Endodermal cell (in vitro differentiated cells): Measurements from ENCODE around the gene EFCAB8. TPM values are rescaled to one million over a fixed set of nuclear protein-coding genes. Genes with fewer than 3 reads are reported as not detected.

Experiments
- DNase-seq: peaks from one replicate; pipeline ENCODE4 v3.0.0-alpha.2; 2017
- H3K27ac ChIP-seq: 2 replicates; pipeline ENCODE4 v1.5.1; 2013; ENCODE audit warnings: mild to moderate bottlenecking, low read depth, low read length, moderate library complexity
- H3K27me3 ChIP-seq: 2 replicates; pipeline ENCODE4 v1.6.1; 2013; ENCODE audit warnings: mild to moderate bottlenecking, low read length, moderate library complexity; ENCODE audit not compliant: insufficient read depth, control insufficient read depth, poor library complexity, severe bottlenecking
- H3K36me3 ChIP-seq: 2 replicates; pipeline ENCODE4 v1.7.0; 2013; ENCODE audit warnings: mild to moderate bottlenecking, low read length, moderate library complexity; ENCODE audit not compliant: control insufficient read depth, insufficient read depth
- H3K4me1 ChIP-seq: one replicate; pipeline ENCODE4 v1.7.0; 2013; ENCODE audit warnings: low read length; ENCODE audit not compliant: control insufficient read depth, insufficient read depth
- H3K4me3 ChIP-seq: 2 replicates; pipeline ENCODE4 v1.5.1; 2013; ENCODE audit warnings: mild to moderate bottlenecking, low read length, moderate library complexity
- H3K9ac ChIP-seq: 2 replicates; pipeline ENCODE4 v1.6.1; 2013; ENCODE audit warnings: mild to moderate bottlenecking, low read length, moderate library complexity; ENCODE audit not compliant: poor library complexity, severe bottlenecking; ENCODE audit errors: extremely low read depth
- H3K9me3 ChIP-seq: 2 replicates; pipeline ENCODE4 v1.6.1; 2013; ENCODE audit warnings: mild to moderate bottlenecking, low read length, moderate library complexity; ENCODE audit not compliant: control insufficient read depth
- H3K27ac Mint-ChIP-seq: 2 replicates; pipeline ENCODE4 v1.8.0; 2020; ENCODE audit warnings: mixed read lengths
- H3K27me3 Mint-ChIP-seq: 2 replicates; pipeline ENCODE4 v1.8.0; 2021; ENCODE audit warnings: mild to moderate bottlenecking, mixed read lengths; ENCODE audit not compliant: insufficient read depth
- H3K36me3 Mint-ChIP-seq: 2 replicates; pipeline ENCODE4 v1.8.0; 2020; ENCODE audit warnings: low read depth, mixed read lengths
- H3K4me1 Mint-ChIP-seq: 2 replicates; pipeline ENCODE4 v1.8.0; 2020; ENCODE audit warnings: mixed read lengths
- H3K4me3 Mint-ChIP-seq: 2 replicates; pipeline ENCODE4 v1.8.0; 2020; ENCODE audit warnings: mild to moderate bottlenecking, moderate library complexity, mixed read lengths
- H3K9me3 Mint-ChIP-seq: 2 replicates; pipeline ENCODE4 v1.8.0; 2020; ENCODE audit warnings: mild to moderate bottlenecking, mixed read lengths
- WGBS, 2 experiments: methylation state at CpG; one replicate each; pipeline versions ENCODE4 v1.1.5 to v1.1.7; 2013; ENCODE audit warnings: missing lambda C conversion rate in 2 of 2, mixed read lengths in 1 of 2; ENCODE audit not compliant: insufficient coverage in 1 of 2, insufficient read length in 1 of 2; 5-methylcytosine and 5-hydroxymethylcytosine counted together
- total RNA-seq, 2 donors: library from RNA; stranded (reverse); fragmentation: NEBNext Ultra II Directional in 1 of 2; extraction: Animal tissue kit (Norgen Biotek cat#: 25700) in 1 of 2; gene quantifications; 2 replicates in 1 of 2; 3 replicates in 1 of 2; pipeline ENCODE4 v1.2.1, GENCODE V29; 2021
- TF ChIP-seq, protein P1 (sequence below): fragments of 200-600 bp; sonication (generic); conservative IDR thresholded peaks from 2 replicates; pipeline ENCODE4 v1.5.0; 2021; ENCODE audit warnings: antibody characterized with exemption, mild to moderate bottlenecking

The EFCAB8 gene
- total RNA-seq, 2 donors from 2014 or later: 0.44 to 1.0 TPM

GRCh38 chr20:32870985-32871384 is 12.3 kb downstream of the EFCAB8 start:
- H3K4me3 ChIP-seq: no peak overlapping the region
- H3K4me1 ChIP-seq: no peaks in the 10 kb centered on the region
- H3K27ac Mint-ChIP-seq: no peak overlapping the region

DNA sequence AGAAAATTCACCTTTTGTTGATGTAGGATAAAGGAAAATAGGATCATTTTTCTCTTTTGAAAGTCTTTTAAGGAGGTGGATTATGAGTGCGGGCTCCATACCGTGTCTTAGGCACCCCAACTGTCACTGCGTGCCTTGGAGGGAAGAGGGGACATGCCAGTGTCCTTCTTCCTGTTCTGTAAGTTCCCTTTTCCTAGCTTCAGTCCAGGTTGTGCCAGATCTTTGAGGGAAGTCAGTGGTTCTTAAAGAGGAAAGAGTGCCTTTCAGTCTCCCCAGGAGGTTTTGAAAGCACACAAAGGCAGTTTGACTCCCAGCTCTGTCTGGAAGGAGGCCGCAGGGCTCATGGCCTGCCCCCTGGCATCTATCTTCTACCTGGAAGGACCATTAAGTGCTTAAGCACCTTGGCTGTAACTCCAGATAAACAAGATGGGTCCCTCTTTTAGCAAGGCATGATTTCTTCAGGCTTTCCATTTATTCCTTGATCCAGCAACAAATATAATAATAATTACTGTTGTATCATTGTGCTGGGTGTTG is 13.0 kb downstream of the EFCAB8 start:
- 83 to 90% methylated on average over 1 to 4 of the region's 4 CpGs for WGBS, 2 experiments
- no peak overlapping the region for H3K4me3 Mint-ChIP-seq
- H3K36me3 ChIP-seq: no peaks in the 10 kb centered on the region
- H3K9me3 Mint-ChIP-seq: no peaks in the 10 kb centered on the region
- peaks cover 13% of the 10 kb centered on the region for H3K36me3 Mint-ChIP-seq
- no peaks in the 10 kb centered on the region for H3K4me1 ChIP-seq
- no peak overlapping the region for H3K27ac Mint-ChIP-seq
- DNase-seq: no peak
- H3K27ac ChIP-seq: no peak overlapping the region
- H3K27me3 Mint-ChIP-seq: no peaks in the 10 kb centered on the region
- no peaks in the 10 kb centered on the region for H3K4me1 Mint-ChIP-seq
- H3K4me3 ChIP-seq: no peak overlapping the region
- H3K9me3 ChIP-seq: no peaks in the 10 kb centered on the region
- TF ChIP-seq, protein P1, sequence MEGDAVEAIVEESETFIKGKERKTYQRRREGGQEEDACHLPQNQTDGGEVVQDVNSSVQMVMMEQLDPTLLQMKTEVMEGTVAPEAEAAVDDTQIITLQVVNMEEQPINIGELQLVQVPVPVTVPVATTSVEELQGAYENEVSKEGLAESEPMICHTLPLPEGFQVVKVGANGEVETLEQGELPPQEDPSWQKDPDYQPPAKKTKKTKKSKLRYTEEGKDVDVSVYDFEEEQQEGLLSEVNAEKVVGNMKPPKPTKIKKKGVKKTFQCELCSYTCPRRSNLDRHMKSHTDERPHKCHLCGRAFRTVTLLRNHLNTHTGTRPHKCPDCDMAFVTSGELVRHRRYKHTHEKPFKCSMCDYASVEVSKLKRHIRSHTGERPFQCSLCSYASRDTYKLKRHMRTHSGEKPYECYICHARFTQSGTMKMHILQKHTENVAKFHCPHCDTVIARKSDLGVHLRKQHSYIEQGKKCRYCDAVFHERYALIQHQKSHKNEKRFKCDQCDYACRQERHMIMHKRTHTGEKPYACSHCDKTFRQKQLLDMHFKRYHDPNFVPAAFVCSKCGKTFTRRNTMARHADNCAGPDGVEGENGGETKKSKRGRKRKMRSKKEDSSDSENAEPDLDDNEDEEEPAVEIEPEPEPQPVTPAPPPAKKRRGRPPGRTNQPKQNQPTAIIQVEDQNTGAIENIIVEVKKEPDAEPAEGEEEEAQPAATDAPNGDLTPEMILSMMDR: no peak
- no peak overlapping the region for H3K9ac ChIP-seq
- no peaks in the 10 kb centered on the region for H3K27me3 ChIP-seq

More at GRCh38 chr20:32870985-32871384, 12.3 kb downstream of the EFCAB8 start:
- DNase-seq: no peak
- H3K9me3 ChIP-seq: no peaks in the 10 kb centered on the region
- H3K36me3 ChIP-seq: no peaks in the 10 kb centered on the region
- Mint-ChIP-seq H3K4me3 (no peak overlapping the region), H3K36me3 (peaks cover 12% of the 10 kb centered on the region), H3K9me3 (no peaks in the 10 kb centered on the region), H3K4me1 (no peaks in the 10 kb centered on the region), H3K27me3 (no peaks in the 10 kb centered on the region)
- H3K9ac ChIP-seq: no peak overlapping the region
- no peak overlapping the region for H3K27ac ChIP-seq
- TF ChIP-seq, protein P1: no peak
- no peaks in the 10 kb centered on the region for H3K27me3 ChIP-seq
- WGBS, 2 experiments: 90 to 96% methylated on average over 4 to 5 of the region's 5 CpGs

GRCh38 chr20:32872266-32872665 is 13.5 kb downstream of the EFCAB8 start:
- Mint-ChIP-seq H3K4me3 (no peak overlapping the region), H3K36me3 (peaks cover 13% of the 10 kb centered on the region), H3K27ac (peak overlapping the region; percentile 19), H3K9me3 (no peaks in the 10 kb centered on the region), H3K4me1 (no peaks in the 10 kb centered on the region), H3K27me3 (no peaks in the 10 kb centered on the region)
- Histone ChIP-seq H3K27ac (no peak overlapping the region), H3K36me3 (no peaks in the 10 kb centered on the region), H3K9ac (no peak overlapping the region), H3K9me3 (no peaks in the 10 kb centered on the region), H3K4me3 (no peak overlapping the region), H3K4me1 (no peaks in the 10 kb centered on the region), H3K27me3 (no peaks in the 10 kb centered on the region)
- DNase-seq: no peak
- WGBS, 2 experiments: 93 to 96% methylated on average over 5 to 6 of the region's 6 CpGs
- TF ChIP-seq, protein P1: no peak
